Measurements from ENCODE around the gene DSCAML1. TPM values are rescaled to one million over a fixed set of nuclear protein-coding genes. Genes with fewer than 3 reads are reported as not detected.

The DSCAML1 gene
- total RNA-seq, 1 experiment from 2014 or later, result 0.15 TPM

GRCh38 chr11:117384045-117384444 is 413.0 kb downstream of the DSCAML1 start:
- Histone ChIP-seq H4K5ac (ENCODE audit: insufficient read length, low read depth, low read length) (no peak overlapping the region), H3K56ac (ENCODE audit: insufficient read length, low read depth, low read length) (no peak overlapping the region), H2BK15ac (ENCODE audit: low read depth, low read length) (no peak overlapping the region), H3K79me2 (ENCODE audit: insufficient read depth, low read length) (no peaks in the 10 kb centered on the region), H3K9me3 (ENCODE audit: control insufficient read depth, low read depth, low read length) (no peaks in the 10 kb centered on the region), H3T11ph (ENCODE audit: low read length) (no peak overlapping the region), H3K79me1 (ENCODE audit: insufficient read depth, low read depth, low read length, poor library complexity, severe bottlenecking) (no peaks in the 10 kb centered on the region), H2AFZ (ENCODE audit: low read length) (no peak overlapping the region), H2AK5ac (ENCODE audit: insufficient read length, low read length) (no peak overlapping the region), H4K20me1 (ENCODE audit: control insufficient read depth, insufficient read depth, insufficient read length) (peaks cover 2% of the 10 kb centered on the region), H2BK5ac (ENCODE audit: insufficient read length, low read length) (no peak overlapping the region), H3K4me2 (ENCODE audit: insufficient read depth, insufficient read length, low read length) (no peak overlapping the region), H2BK120ac (ENCODE audit: low read depth, low read length, poor library complexity, severe bottlenecking) (no peak overlapping the region), H3K23me2 (ENCODE audit: insufficient read length, low read depth, low read length, poor library complexity, severe bottlenecking) (no peaks in the 10 kb centered on the region), H3K14ac (ENCODE audit: insufficient read depth, low read length) (no peak overlapping the region), H3K4ac (ENCODE audit: low read depth, low read length) (no peak overlapping the region), H3K27ac (ENCODE audit: insufficient read length, low read depth, low read length) (no peak overlapping the region), H3K18ac (ENCODE audit: insufficient read length, low read depth, low read length) (no peak overlapping the region), H3K9ac (ENCODE audit: extremely low read depth, insufficient read length, low read length) (no peak overlapping the region), H3K4me1 (ENCODE audit: insufficient read depth, low read length) (no peaks in the 10 kb centered on the region; the same call in 1 of the 2 replicates), H2BK12ac (ENCODE audit: insufficient read length, low read depth, low read length) (no peak overlapping the region), H4K8ac (replicated peaks; ENCODE audit: insufficient read length, low read depth, low read length) (no peak overlapping the region), H4K91ac (ENCODE audit: insufficient read length, low read depth, low read length) (no peak overlapping the region), H3K23ac (ENCODE audit: insufficient read length, low read depth, low read length) (no peak overlapping the region), H2BK20ac (ENCODE audit: low read depth, low read length, poor library complexity, severe bottlenecking) (no peak overlapping the region), H3K27me3 (ENCODE audit: insufficient read depth, low read length) (no peaks in the 10 kb centered on the region)
- Mint-ChIP-seq H3K4me1 (peaks cover 11 to 14% of the 10 kb centered on the region in 2 experiments), H3K27me3 (ENCODE audit: low read depth) (no peaks in the 10 kb centered on the region), H3K9me3 (no peaks in the 10 kb centered on the region), H3K27ac (no peak overlapping the region), H3K36me3 (ENCODE audit: insufficient read depth in 1 of 3, low read depth in 3 of 3) (peaks cover 11 to 24% (median 12%) of the 10 kb centered on the region in 3 experiments), H3K4me3 (no peak overlapping the region)
- no peak for DNase-seq
- no CpG with 5 or more reads among the region's 1 CpG for WGBS (ENCODE audit: extremely low coverage, insufficient read length, low lambda C conversion rate)
- TF ChIP-seq CTCF (conservative IDR thresholded peaks at IDR 0.05), result no peak

All from H9 (cell line).